A673 (cell line): ENCODE results near the gene LRRC1. TPM values are rescaled to one million over a fixed set of nuclear protein-coding genes. Genes with fewer than 3 reads are reported as not detected.

Experiments used
- BruUV-seq: library from RNA; stranded (reverse); fragments of 400-500 nt; replicated peaks from 2 replicates; lab custom pipeline; 2021; lab: Mats Ljungman, UMichigan
- CTCF ChIA-PET: fragments of 300-600 bp; sonication (Branson Sonifier 250); formaldehyde crosslinking; loops from one replicate; lab custom pipeline; 2022; ENCODE audit warnings: antibody characterized with exemption; lab: Charles Lee
- POLR2A ChIA-PET: fragments of 300-600 bp; sonication (Branson Sonifier 250); formaldehyde crosslinking; loops from one replicate; lab custom pipeline; 2022; ENCODE audit warnings: antibody characterized with exemption; ENCODE audit not compliant: low non-redundant PET; lab: Charles Lee
- DNase-seq: peaks from one replicate; pipeline ENCODE4 v3.0.0-alpha.2; 2015; ENCODE audit warnings: low spot score
- H3K27ac ChIP-seq: fragments of 200-600 bp; sonication (generic); 2 replicates; pipeline ENCODE4 v1.5.1; 2016; ENCODE audit warnings: mixed run types, low read depth, mild to moderate bottlenecking, mixed read lengths, antibody characterized with exemption, low read length; ENCODE audit not compliant: poor library complexity, severe bottlenecking
- H3K27me3 ChIP-seq: fragments of 200-600 bp; sonication (generic); replicated peaks from 2 replicates; pipeline ENCODE4 v1.6.1; 2017; ENCODE audit warnings: mixed run types, low read depth, mild to moderate bottlenecking, mixed read lengths, antibody characterized with exemption, low read length; ENCODE audit not compliant: insufficient read depth, poor library complexity
- H3K36me3 ChIP-seq: fragments of 200-600 bp; sonication (generic); 2 replicates; pipeline ENCODE4 v1.6.1; 2016; ENCODE audit warnings: mixed run types, mild to moderate bottlenecking, mixed read lengths, antibody characterized with exemption, low read length; ENCODE audit not compliant: insufficient read depth, poor library complexity, severe bottlenecking
- H3K4me1 ChIP-seq: fragments of 200-600 bp; sonication (generic); 2 replicates; pipeline ENCODE4 v1.6.1; 2017; ENCODE audit warnings: mixed run types, mild to moderate bottlenecking, mixed read lengths, antibody characterized with exemption, low read length; ENCODE audit not compliant: insufficient read depth, poor library complexity, severe bottlenecking
- H3K4me3 ChIP-seq: fragments of 200-600 bp; sonication (generic); 2 replicates; pipeline ENCODE4 v1.5.1; 2016; ENCODE audit warnings: low read depth, mixed run types, mild to moderate bottlenecking, mixed read lengths, low read length; ENCODE audit not compliant: poor library complexity, severe bottlenecking
- H3K9me3 ChIP-seq: fragments of 200-600 bp; sonication (generic); 2 replicates; pipeline ENCODE4 v1.6.1; 2016; ENCODE audit warnings: mixed run types, low read depth, mild to moderate bottlenecking, mixed read lengths, antibody characterized with exemption, low read length; ENCODE audit not compliant: poor library complexity, severe bottlenecking
- CTCF ChIP-seq: fragments of 300-800, 200-600 bp; sonication (generic); conservative IDR thresholded peaks from 2 replicates; pipeline ENCODE4 v1.5.1; 2017; ENCODE audit warnings: low read depth, mild to moderate bottlenecking, antibody characterized with exemption, low read length, moderate library complexity, mixed read lengths
- EZH2 ChIP-seq: fragments of 200-600 bp; sonication (generic); IDR thresholded peaks from 2 replicates; pipeline ENCODE4 v1.6.1; 2017; ENCODE audit warnings: borderline replicate concordance, low read depth, mild to moderate bottlenecking, mixed read lengths, antibody characterized with exemption, low read length; ENCODE audit not compliant: poor library complexity, severe bottlenecking
- intact Hi-C: fragments of 100-400 bp; cut with micrococcal nuclease; formaldehyde crosslinking; loops from one replicate; pipeline ENCODE4 v1.10.0; 2022; ENCODE audit not compliant: unreplicated experiment
- total RNA-seq: library from RNA; stranded (reverse); gene quantifications from 2 replicates; pipeline ENCODE4 v1.2.3, GENCODE V29; 2021

Gene LRRC1
- total RNA-seq, 1 experiment from 2014 or later: 4.4 TPM

GRCh38 chr6:53793318-53794136 is 1.3 kb upstream of the LRRC1 start:
- no TSS peak for BruUV-seq
- intact Hi-C loops: loop anchor here (5.0 to 10.0 kb wide), 2 partner anchors 164 to 249 kb away; partner anchors contain the start of gene GCLC
- peaks cover 35% of the 10 kb centered on the region for H3K27me3 ChIP-seq
- peaks cover 11% of the 10 kb centered on the region for H3K4me1 ChIP-seq
- TF ChIP-seq EZH2 (no peak), CTCF (no peak)
- H3K4me3 ChIP-seq: peak overlapping the region; percentile 74
- H3K9me3 ChIP-seq: peaks cover 13% of the 10 kb centered on the region
- H3K27ac ChIP-seq: no peak overlapping the region
- ChIA-PET POLR2A (interaction anchor here (0.6 kb wide), 1 partner anchor 319 kb away, joined by 3 read pairs; no protein-coding TSS in a partner anchor), CTCF (interaction anchor here (2.6 kb wide), 1 partner anchor 162 kb away, joined by 12 read pairs; no protein-coding TSS in a partner anchor)
- peak; percentile 71 for DNase-seq
- H3K36me3 ChIP-seq: no peaks in the 10 kb centered on the region

GRCh38 chr6:53794137-53794719 is 577 bp upstream of the LRRC1 start:
- intact Hi-C loops: loop anchor here (5.0 to 10.0 kb wide), 2 partner anchors 163 to 249 kb away; partner anchors contain the start of gene GCLC
- POLR2A ChIA-PET: no interaction called here
- Histone ChIP-seq H3K27ac (peak overlapping the region; percentile 20), H3K9me3 (peaks cover 7% of the 10 kb centered on the region), H3K36me3 (no peaks in the 10 kb centered on the region), H3K4me3 (peak overlapping the region; percentile 74), H3K4me1 (peaks cover 11% of the 10 kb centered on the region), H3K27me3 (peaks cover 35% of the 10 kb centered on the region)
- TF ChIP-seq CTCF: peak; percentile 42
- no peak for TF ChIP-seq EZH2
- DNase-seq: peak; percentile 80
- BruUV-seq: no TSS peak
- CTCF ChIA-PET: interaction anchor here (2.6 kb wide), 1 partner anchor 162 kb away, joined by 12 read pairs; no protein-coding TSS in a partner anchor

- intact Hi-C loops: loop anchor here (5.0 to 10.0 kb wide), 2 partner anchors 92 to 251 kb away; partner anchors contain the start of gene GCLC
- Histone ChIP-seq H3K4me3 (peak overlapping the region; percentile 74), H3K36me3 (no peaks in the 10 kb centered on the region), H3K27me3 (peaks cover 35% of the 10 kb centered on the region), H3K9me3 (no peaks in the 10 kb centered on the region), H3K27ac (peak overlapping the region; percentile 20), H3K4me1 (peaks cover 11% of the 10 kb centered on the region)
- no peak for TF ChIP-seq EZH2
- no peak for TF ChIP-seq CTCF
- ChIA-PET CTCF (interaction anchor here (2.6 kb wide), 1 partner anchor 161 kb away, joined by 12 read pairs; no protein-coding TSS in a partner anchor), POLR2A (interaction anchor here (0.5 kb wide), 1 partner anchor 1690 kb away, joined by 4 read pairs; no protein-coding TSS in a partner anchor)
- no peak for DNase-seq
- no TSS peak for BruUV-seq
Observed at GRCh38 chr6:53795340-53795701, 516 bp downstream of the LRRC1 start.
